H9 (cell line): ENCODE measurements around the gene LGR5. TPM values are rescaled to one million over a fixed set of nuclear protein-coding genes. Genes with fewer than 3 reads are reported as not detected.

ENCODE experiments used
- DNase-seq: peaks from one replicate; pipeline ENCODE4 v3.0.0-alpha.2; 2017
- H2AFZ ChIP-seq: one replicate; pipeline ENCODE4 v1.6.1; 2013; ENCODE audit warnings: mild to moderate bottlenecking, low read length, control low read depth, moderate library complexity
- H2AK5ac ChIP-seq: 2 replicates; pipeline ENCODE4 v1.6.1; 2013; ENCODE audit warnings: low read length, control low read depth, mixed read lengths; ENCODE audit not compliant: insufficient read length
- H2BK120ac ChIP-seq: one replicate; pipeline ENCODE4 v1.6.1; 2013; ENCODE audit warnings: low read depth, mild to moderate bottlenecking, low read length, control low read depth, inconsistent platforms; ENCODE audit not compliant: poor library complexity, severe bottlenecking
- H2BK12ac ChIP-seq: 2 replicates; pipeline ENCODE4 v1.6.1; 2013; ENCODE audit warnings: low read length, control low read depth, mixed read lengths, low read depth; ENCODE audit not compliant: insufficient read length
- H2BK15ac ChIP-seq: 2 replicates; pipeline ENCODE4 v1.6.1; 2013; ENCODE audit warnings: low read depth, low read length, control low read depth
- H2BK20ac ChIP-seq: one replicate; pipeline ENCODE4 v1.6.1; 2013; ENCODE audit warnings: low read depth, mild to moderate bottlenecking, low read length, control low read depth, inconsistent platforms; ENCODE audit not compliant: poor library complexity, severe bottlenecking
- H2BK5ac ChIP-seq: 2 replicates; pipeline ENCODE4 v1.6.1; 2013; ENCODE audit warnings: low read length, control low read depth, mixed read lengths; ENCODE audit not compliant: insufficient read length
- H3K14ac ChIP-seq: 2 replicates; pipeline ENCODE4 v1.6.1; 2013; ENCODE audit warnings: low read length, control low read depth; ENCODE audit not compliant: insufficient read depth
- H3K18ac ChIP-seq: 2 replicates; pipeline ENCODE4 v1.6.1; 2013; ENCODE audit warnings: low read depth, mild to moderate bottlenecking, mixed read lengths, low read length, control low read depth; ENCODE audit not compliant: insufficient read length
- H3K23ac ChIP-seq: 2 replicates; pipeline ENCODE4 v1.6.1; 2013; ENCODE audit warnings: low read length, control low read depth, mixed read lengths, low read depth; ENCODE audit not compliant: insufficient read length
- H3K23me2 ChIP-seq: 2 replicates; pipeline ENCODE4 v1.6.1; 2013; ENCODE audit warnings: low read depth, mild to moderate bottlenecking, mixed read lengths, low read length, control low read depth; ENCODE audit not compliant: insufficient read length, poor library complexity, severe bottlenecking
- H3K27ac ChIP-seq: 2 replicates; pipeline ENCODE4 v1.5.1; 2013; ENCODE audit warnings: low read length, control low read depth, mixed read lengths, low read depth; ENCODE audit not compliant: insufficient read length
- H3K27me3 ChIP-seq: 2 replicates; pipeline ENCODE4 v1.6.1; 2013; ENCODE audit warnings: low read length, control low read depth, inconsistent platforms; ENCODE audit not compliant: insufficient read depth
- H3K4ac ChIP-seq: 2 replicates; pipeline ENCODE4 v1.6.1; 2013; ENCODE audit warnings: low read depth, mild to moderate bottlenecking, control low read depth, inconsistent platforms, low read length, moderate library complexity
- H3K4me1 ChIP-seq: 2 replicates; pipeline ENCODE4 v1.6.1; 2013; ENCODE audit warnings: low read length, control low read depth, inconsistent platforms; ENCODE audit not compliant: insufficient read depth
- H3K4me2 ChIP-seq: 2 replicates; pipeline ENCODE4 v1.6.1; 2013; ENCODE audit warnings: low read length, control low read depth, mixed read lengths; ENCODE audit not compliant: insufficient read length, insufficient read depth
- H3K56ac ChIP-seq: 2 replicates; pipeline ENCODE4 v1.6.1; 2013; ENCODE audit warnings: low read depth, mild to moderate bottlenecking, mixed read lengths, low read length, control low read depth; ENCODE audit not compliant: insufficient read length
- H3K79me1 ChIP-seq: 2 replicates; pipeline ENCODE4 v1.6.1; 2013; ENCODE audit warnings: low read depth, mild to moderate bottlenecking, moderate library complexity, low read length, control low read depth, inconsistent platforms; ENCODE audit not compliant: insufficient read depth, poor library complexity, severe bottlenecking
- H3K79me2 ChIP-seq: 2 replicates; pipeline ENCODE4 v1.6.1; 2013; ENCODE audit warnings: low read length, control low read depth, inconsistent platforms; ENCODE audit not compliant: insufficient read depth
- H3K9ac ChIP-seq: 2 replicates; pipeline ENCODE4 v1.6.1; 2013; ENCODE audit warnings: low read length, control low read depth, mixed read lengths; ENCODE audit not compliant: insufficient read length; ENCODE audit errors: extremely low read depth
- H3K9me3 ChIP-seq: one replicate; pipeline ENCODE4 v1.6.1; 2013; ENCODE audit warnings: low read depth, low read length, inconsistent platforms; ENCODE audit not compliant: control insufficient read depth
- H3T11ph ChIP-seq: one replicate; pipeline ENCODE4 v1.6.1; 2013; ENCODE audit warnings: mild to moderate bottlenecking, low read length, control low read depth, inconsistent platforms
- H4K20me1 ChIP-seq: one replicate; pipeline ENCODE4 v1.6.1; 2013; ENCODE audit not compliant: control insufficient read depth, insufficient read length, insufficient read depth
- H4K5ac ChIP-seq: 2 replicates; pipeline ENCODE4 v1.6.1; 2013; ENCODE audit warnings: low read depth, mild to moderate bottlenecking, mixed read lengths, low read length, control low read depth; ENCODE audit not compliant: insufficient read length
- H4K8ac ChIP-seq: replicated peaks from 2 replicates; pipeline ENCODE4 v1.6.1; 2013; ENCODE audit warnings: low read length, control low read depth, mixed read lengths, low read depth; ENCODE audit not compliant: insufficient read length
- H4K91ac ChIP-seq: 2 replicates; pipeline ENCODE4 v1.6.1; 2013; ENCODE audit warnings: low read depth, mild to moderate bottlenecking, moderate library complexity, mixed read lengths, low read length, control low read depth; ENCODE audit not compliant: insufficient read length
- H3K27ac Mint-ChIP-seq, 3 experiments: 2 replicates in 2 of 3; 3 replicates in 1 of 3; pipeline ENCODE4 v1.8.0; 2020 to 2021; ENCODE audit warnings: mixed read lengths in 3 of 3, mild to moderate bottlenecking in 1 of 3, moderate library complexity in 1 of 3
- H3K27me3 Mint-ChIP-seq: 2 replicates; pipeline ENCODE4 v1.8.0; 2021; ENCODE audit warnings: low read depth, mild to moderate bottlenecking, moderate library complexity, mixed read lengths
- H3K36me3 Mint-ChIP-seq, 3 experiments: 2 replicates in 2 of 3; 3 replicates in 1 of 3; pipeline ENCODE4 v1.8.0; 2020 to 2021; ENCODE audit warnings: low read depth in 3 of 3, mixed read lengths in 3 of 3; ENCODE audit not compliant: insufficient read depth in 1 of 3
- H3K4me1 Mint-ChIP-seq, 2 experiments: 2 replicates each; pipeline ENCODE4 v1.8.0; 2020; ENCODE audit warnings: mixed read lengths in 2 of 2
- H3K4me3 Mint-ChIP-seq, 2 experiments: 2 replicates in 1 of 2; 3 replicates in 1 of 2; pipeline ENCODE4 v1.8.0; 2020 to 2021; ENCODE audit warnings: mild to moderate bottlenecking in 2 of 2, mixed read lengths in 2 of 2, moderate library complexity in 1 of 2
- H3K9me3 Mint-ChIP-seq, 2 experiments: 2 replicates in 1 of 2; 3 replicates in 1 of 2; pipeline ENCODE4 v1.8.0; 2020; ENCODE audit warnings: mild to moderate bottlenecking in 2 of 2, mixed read lengths in 2 of 2, moderate library complexity in 1 of 2
- total RNA-seq: library from RNA; stranded (reverse); gene quantifications from 2 replicates; pipeline ENCODE4 v1.2.1, GENCODE V29; 2021
- TF ChIP-seq, protein P1 (sequence below): fragments of 200-600 bp; sonication (generic); conservative IDR thresholded peaks from 3 replicates; pipeline ENCODE4 v1.8.0; 2021; ENCODE audit warnings: antibody characterized with exemption, mild to moderate bottlenecking

The LGR5 gene
- total RNA-seq, 1 experiment from 2014 or later = 0.09 TPM

DNA sequence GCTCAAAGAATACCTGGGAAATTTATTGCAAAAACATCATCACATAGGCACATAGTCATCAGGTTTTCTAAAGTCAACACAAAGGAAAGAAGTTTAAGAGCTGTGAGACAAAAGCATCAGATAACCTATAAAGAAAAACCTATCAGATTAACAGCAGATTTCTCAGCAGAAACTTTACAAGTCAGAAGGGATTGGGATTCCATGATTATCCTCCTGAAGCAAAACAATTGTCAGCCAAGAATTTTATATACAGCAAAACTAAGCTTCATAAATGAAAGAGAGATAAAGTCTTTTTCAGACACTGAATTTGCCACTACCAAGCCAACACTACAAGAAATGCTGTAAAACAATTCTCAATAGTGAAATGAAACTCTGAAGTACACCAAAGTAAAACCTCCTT is 28.8 kb upstream of the LGR5 start:
- H3K56ac ChIP-seq = no peak overlapping the region
- H3K23me2 ChIP-seq = no peaks in the 10 kb centered on the region
- no peak overlapping the region for H4K8ac ChIP-seq
- no peak overlapping the region for H4K91ac ChIP-seq
- no peaks in the 10 kb centered on the region for H3K4me1 ChIP-seq
- no peak overlapping the region for H2AFZ ChIP-seq
- no peaks in the 10 kb centered on the region for H3K9me3 ChIP-seq
- no peak overlapping the region for H2BK15ac ChIP-seq
- H3K79me2 ChIP-seq = no peaks in the 10 kb centered on the region
- H3K14ac ChIP-seq = no peak overlapping the region
- no peak overlapping the region for H3K27ac ChIP-seq
- H3K4me3 Mint-ChIP-seq = no peak overlapping the region
- no peaks in the 10 kb centered on the region for H3K27me3 ChIP-seq
- peaks cover 38% of the 10 kb centered on the region in 2 experiments for H3K9me3 Mint-ChIP-seq
- no peaks in the 10 kb centered on the region for H3K79me1 ChIP-seq
- H4K5ac ChIP-seq = no peak overlapping the region
- H3K9ac ChIP-seq = no peak overlapping the region
- no peak for DNase-seq
- no peak overlapping the region for H3K27ac Mint-ChIP-seq
- no peak overlapping the region for H3K18ac ChIP-seq
- no peak overlapping the region for H3T11ph ChIP-seq
- TF ChIP-seq, protein P1, sequence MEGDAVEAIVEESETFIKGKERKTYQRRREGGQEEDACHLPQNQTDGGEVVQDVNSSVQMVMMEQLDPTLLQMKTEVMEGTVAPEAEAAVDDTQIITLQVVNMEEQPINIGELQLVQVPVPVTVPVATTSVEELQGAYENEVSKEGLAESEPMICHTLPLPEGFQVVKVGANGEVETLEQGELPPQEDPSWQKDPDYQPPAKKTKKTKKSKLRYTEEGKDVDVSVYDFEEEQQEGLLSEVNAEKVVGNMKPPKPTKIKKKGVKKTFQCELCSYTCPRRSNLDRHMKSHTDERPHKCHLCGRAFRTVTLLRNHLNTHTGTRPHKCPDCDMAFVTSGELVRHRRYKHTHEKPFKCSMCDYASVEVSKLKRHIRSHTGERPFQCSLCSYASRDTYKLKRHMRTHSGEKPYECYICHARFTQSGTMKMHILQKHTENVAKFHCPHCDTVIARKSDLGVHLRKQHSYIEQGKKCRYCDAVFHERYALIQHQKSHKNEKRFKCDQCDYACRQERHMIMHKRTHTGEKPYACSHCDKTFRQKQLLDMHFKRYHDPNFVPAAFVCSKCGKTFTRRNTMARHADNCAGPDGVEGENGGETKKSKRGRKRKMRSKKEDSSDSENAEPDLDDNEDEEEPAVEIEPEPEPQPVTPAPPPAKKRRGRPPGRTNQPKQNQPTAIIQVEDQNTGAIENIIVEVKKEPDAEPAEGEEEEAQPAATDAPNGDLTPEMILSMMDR = no peak
- no peak overlapping the region for H2BK5ac ChIP-seq
- H2BK12ac ChIP-seq = no peak overlapping the region
- no peak overlapping the region for H2BK20ac ChIP-seq
- H2BK120ac ChIP-seq = no peak overlapping the region
- peaks cover 2 to 48% (median 12%) of the 10 kb centered on the region in 3 experiments for H3K36me3 Mint-ChIP-seq
- H2AK5ac ChIP-seq = no peak overlapping the region
- no peaks in the 10 kb centered on the region for H4K20me1 ChIP-seq
- H3K23ac ChIP-seq = no peak overlapping the region
- H3K4me2 ChIP-seq = no peak overlapping the region
- H3K4ac ChIP-seq = no peak overlapping the region
- no peaks in the 10 kb centered on the region for H3K4me1 Mint-ChIP-seq
- H3K27me3 Mint-ChIP-seq = no peaks in the 10 kb centered on the region
